ENCODE measurements around the gene HTR4. TPM values are rescaled to one million over a fixed set of nuclear protein-coding genes. Genes with fewer than 3 reads are reported as not detected.

The HTR4 gene
- total RNA-seq: not detected in 2 replicates

GRCh38 chr5:148653836-148654781, at the start of gene HTR4:
Gene HTR4, minus strand, starts transcription at chr5:148654527. Its CDS starts 17,513 bp downstream, at chr5:148637014.

Other genes with a start within 250 kb of the HTR4 start
- 13.6 and 42.4 TPM in 2 replicates for gene ADRB2, start 172.1 kb upstream of the HTR4 start, total RNA-seq